T-helper 2 cell (primary cell): Measurements from ENCODE around the gene CNOT2.

ENCODE experiments used
- DNase-seq, 5 experiments: peaks; one replicate each; pipeline versions ENCODE4 v3.0.0 to v3.0.0-alpha.2; 2012 to 2022

CNOT2 gene

DNA sequence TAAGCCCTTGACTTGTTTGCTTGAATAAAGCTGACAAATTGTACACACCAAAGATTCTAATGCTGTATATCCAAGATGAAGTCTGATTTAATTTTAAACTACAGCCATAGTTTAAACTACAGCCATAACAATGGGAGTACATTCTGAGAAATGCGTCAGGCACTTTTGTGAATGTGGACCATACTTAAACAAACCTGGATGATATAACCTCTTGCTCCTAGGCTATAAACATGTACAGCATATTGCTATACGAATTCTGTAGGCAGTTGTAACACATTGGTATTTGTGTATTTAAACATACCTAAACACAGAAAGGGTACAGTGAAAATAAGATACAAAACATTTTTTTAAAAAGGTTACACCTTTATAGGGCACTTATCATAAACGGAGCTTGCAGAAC lies 63.4 kb downstream of the CNOT2 start:
- no peak for DNase-seq

DNA sequence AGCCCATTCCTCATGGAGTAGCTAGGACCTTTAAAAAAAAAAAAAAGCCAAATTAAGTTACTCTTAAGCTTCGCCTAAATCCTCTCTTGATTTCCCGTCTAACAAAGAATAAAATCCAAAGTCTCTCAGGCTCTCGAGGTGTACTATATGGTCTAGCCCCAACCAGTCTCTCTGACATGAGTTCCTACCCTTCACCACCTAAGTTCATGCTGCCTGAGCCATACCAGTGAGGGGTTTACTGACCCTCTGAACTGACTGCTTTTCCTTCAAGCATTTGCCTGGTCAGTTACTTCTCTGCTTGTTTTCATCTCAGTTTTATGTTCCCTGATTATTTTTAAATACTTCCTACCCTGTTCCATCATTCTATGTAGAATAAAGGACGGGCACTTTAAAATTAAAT lies 64.6 kb downstream of the CNOT2 start:
- no peak for DNase-seq

DNA sequence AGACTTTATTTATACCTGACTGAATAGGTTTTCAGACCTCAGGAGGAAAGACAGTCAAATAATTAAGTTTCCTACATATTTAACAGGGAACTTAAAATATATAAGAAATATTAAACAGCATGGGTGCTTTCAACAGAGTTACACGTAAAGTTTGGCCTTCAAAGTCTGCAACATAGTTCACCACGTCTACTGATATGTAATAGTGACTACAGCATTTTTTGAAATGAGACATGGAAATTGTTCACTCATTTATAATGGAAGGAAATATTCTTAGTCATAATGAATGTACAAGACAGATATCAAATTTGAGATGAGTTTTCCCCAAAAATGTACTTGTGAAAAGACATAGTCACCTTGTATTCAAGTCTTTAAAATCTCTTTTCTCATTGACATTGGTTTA lies 66.1 kb downstream of the CNOT2 start:
- no peak for DNase-seq

- no peak for DNase-seq
Measured at GRCh38 chr12:70314145-70314544, 70.9 kb downstream of the CNOT2 start.

DNA sequence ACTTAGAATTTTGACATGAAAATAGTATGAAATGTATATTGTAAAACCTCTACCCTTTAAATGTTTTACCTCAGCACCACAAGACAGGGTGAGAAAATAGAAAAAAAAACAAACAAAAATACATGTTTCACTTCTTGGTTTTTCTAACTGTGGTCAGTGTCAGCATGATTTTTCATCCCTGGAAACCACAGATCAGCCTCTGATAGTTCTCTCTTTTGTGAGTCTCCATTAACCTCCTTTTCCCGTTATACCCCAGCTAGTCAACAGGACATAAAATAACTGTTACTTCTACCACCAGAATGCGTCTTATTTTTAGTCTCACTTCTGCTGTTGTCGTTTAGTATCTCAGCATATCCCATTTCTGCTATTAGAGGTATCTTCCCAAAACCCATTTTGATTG lies 74.5 kb downstream of the CNOT2 start:
- DNase-seq: peak in 1 of 5 experiments; percentile 71

GRCh38 chr12:70319605-70320004 lies 76.4 kb downstream of the CNOT2 start:
- DNase-seq: no peak

DNA sequence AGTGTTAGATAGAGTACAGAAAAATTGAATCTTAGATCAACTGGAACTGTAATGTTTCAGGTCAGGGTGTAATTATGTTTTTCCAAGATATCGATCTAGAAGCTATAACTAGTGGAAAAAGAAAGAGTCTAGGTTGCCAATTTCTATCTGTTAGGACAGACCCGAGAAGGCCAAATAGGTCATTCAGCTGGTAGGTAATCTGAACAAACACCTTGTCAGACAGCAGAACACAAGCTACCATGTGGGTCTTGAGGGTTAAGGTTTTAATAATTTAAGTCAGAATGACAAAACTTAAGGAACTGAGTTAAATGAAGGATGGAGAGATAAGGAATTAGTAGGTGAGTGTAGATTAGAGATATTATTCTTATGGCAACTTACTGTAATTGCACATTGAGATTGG lies 78.0 kb downstream of the CNOT2 start:
- no peak for DNase-seq

- no peak for DNase-seq
Measured at GRCh38 chr12:70327541-70327940, 84.3 kb downstream of the CNOT2 start.

GRCh38 chr12:70329728-70330127 lies 86.5 kb downstream of the CNOT2 start:
- DNase-seq: no peak

DNA sequence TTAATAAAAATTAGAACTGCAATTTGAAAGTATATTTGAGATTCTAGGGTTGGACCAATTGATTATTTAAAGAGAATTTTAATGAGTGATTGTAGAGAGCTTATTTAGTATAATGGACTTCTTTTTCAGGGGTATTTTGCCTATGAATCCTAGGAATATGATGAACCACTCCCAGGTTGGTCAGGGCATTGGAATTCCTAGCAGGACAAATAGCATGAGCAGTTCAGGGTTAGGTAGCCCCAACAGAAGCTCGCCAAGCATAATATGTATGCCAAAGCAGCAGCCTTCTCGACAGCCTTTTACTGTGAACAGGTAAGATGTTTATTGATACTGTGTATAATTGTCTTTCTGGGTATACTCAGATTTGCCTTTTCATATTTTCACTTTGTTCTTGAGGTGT lies 86.9 kb downstream of the CNOT2 start:
- no peak for DNase-seq

GRCh38 chr12:70332236-70332635 lies 89.0 kb downstream of the CNOT2 start:
- DNase-seq: no peak

- no peak for DNase-seq
Measured at GRCh38 chr12:70334742-70335141, 91.5 kb downstream of the CNOT2 start.

GRCh38 chr12:70338531-70338930 lies 95.3 kb downstream of the CNOT2 start:
- no peak for DNase-seq

DNA sequence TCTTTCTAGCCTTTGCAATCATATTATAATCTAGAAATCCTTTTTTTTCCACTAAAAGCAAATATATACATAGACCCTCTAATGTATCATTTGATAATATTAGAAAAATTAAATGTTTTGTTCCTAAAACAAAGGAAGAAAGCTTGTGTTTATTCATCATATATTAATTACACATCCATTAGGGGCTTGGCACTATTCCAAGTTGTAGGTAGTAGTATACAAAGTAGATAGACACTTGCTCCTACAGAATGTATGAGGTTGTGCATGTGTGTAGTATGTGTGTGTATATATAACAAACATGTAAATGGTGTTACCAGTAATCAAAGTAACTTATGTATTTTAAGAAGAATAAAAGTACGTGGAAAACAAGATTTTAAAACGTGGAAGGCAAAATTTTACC lies 107.8 kb downstream of the CNOT2 start:
- DNase-seq: no peak

GRCh38 chr12:70353780-70354660 lies 110.8 kb downstream of the CNOT2 start:
- DNase-seq: no peak

GRCh38 chr12:70354787-70355186 lies 111.6 kb downstream of the CNOT2 start:
- DNase-seq: no peak

DNA sequence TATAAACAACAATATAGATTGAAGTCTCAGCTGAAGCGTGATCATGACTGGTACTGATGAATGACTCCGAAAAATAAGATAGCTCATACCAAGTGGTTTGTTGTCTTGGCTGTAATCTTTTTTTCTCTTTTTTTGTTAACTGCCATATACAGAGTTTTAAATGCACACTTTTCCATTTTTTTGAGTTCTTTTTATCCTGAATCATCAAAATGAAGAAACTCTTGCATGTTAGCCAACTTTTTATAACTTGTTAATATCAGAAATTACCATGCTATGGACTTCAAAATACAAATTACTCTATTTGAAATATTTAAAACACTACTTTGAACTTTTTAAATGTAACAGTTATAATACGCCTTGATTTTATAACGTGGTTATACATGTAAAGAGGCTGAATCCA lies 112.7 kb downstream of the CNOT2 start:
- DNase-seq: no peak

- DNase-seq: no peak
Measured at GRCh38 chr12:70359458-70360197, 116.4 kb downstream of the CNOT2 start.

- DNase-seq: no peak
Measured at GRCh38 chr12:70360218-70360617, 117.0 kb downstream of the CNOT2 start.

- peak in 1 of 5 experiments; percentile 2 for DNase-seq
Measured at GRCh38 chr12:70364695-70365397, 121.6 kb downstream of the CNOT2 start.

GRCh38 chr12:70365398-70365647 lies 122.1 kb downstream of the CNOT2 start:
- no peak for DNase-seq

DNA sequence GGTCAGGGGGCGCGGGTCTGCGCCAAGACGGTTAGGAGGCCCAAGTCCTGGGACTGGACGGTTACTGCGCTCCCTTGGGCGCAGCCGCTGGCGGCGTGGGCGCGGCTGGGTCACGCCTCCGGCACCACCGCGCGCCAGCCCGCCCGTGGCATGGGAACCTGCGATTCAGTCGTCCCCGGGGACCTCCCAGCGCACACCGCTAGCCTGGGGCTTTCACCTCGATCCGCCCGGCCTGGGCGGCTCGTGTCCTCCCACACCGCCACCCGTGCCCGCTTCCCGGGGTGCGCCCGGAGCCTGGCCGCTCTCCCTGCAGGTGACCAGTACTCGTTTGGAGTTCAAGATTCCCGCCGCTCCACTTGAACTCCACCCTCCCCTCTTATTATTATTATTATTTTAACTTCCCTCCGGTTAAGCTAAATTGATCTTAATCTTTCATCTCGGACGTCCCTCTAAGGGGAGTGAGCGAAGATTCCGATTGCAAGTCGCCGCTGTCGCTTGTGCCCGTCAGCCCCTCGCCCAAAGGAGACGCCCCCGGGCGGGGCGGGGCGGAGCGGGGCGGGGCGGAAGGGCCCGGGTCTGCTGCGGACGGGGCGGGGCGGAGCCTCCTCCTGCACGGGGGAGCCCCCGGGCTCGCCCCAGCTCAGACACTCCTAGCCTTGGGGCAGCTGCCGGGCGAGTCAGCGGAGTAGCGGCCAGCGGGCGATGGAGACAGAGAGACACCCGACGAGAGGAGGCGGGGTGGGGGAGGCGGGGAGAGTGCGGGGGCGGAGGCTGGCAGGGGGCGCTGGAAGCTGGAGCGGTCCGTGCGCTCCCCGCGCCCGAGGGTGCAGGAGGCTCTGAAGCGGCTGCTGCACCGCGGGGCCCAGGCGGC lies 122.7 kb downstream of the CNOT2 start, which contains the start of gene KCNMB4:
Gene KCNMB4, plus strand, starts transcription at position 643 of the 871 bp plus-strand sequence. CDS start 445 bp downstream, outside the sequence.
- DNase-seq: peak; percentile 54 to 68 (median 62)
